IPS-18a (cell line): ENCODE data around the gene NAA10.
A peak's percentile ranks its signal among the peaks of the same experiment; 100 is the strongest.

ENCODE experiments used
- H3K27ac ChIP-seq: one replicate; pipeline ENCODE4 v1.5.1; 2013; ENCODE audit warnings: low read length
- H3K27me3 ChIP-seq: one replicate; pipeline ENCODE4 v1.6.1; 2013; ENCODE audit warnings: mild to moderate bottlenecking, low read length; ENCODE audit not compliant: control insufficient read depth, insufficient read depth
- H3K36me3 ChIP-seq: one replicate; pipeline ENCODE4 v1.6.1; 2013; ENCODE audit warnings: low read depth, low read length; ENCODE audit not compliant: control insufficient read depth
- H3K4me1 ChIP-seq: one replicate; pipeline ENCODE4 v1.6.1; 2013; ENCODE audit warnings: low read depth, low read length; ENCODE audit not compliant: control insufficient read depth
- H3K4me3 ChIP-seq: one replicate; pipeline ENCODE4 v1.5.1; 2013; ENCODE audit warnings: low read length
- H3K9ac ChIP-seq: one replicate; pipeline ENCODE4 v1.6.1; 2013; ENCODE audit warnings: mild to moderate bottlenecking, low read length, moderate library complexity
- H3K9me3 ChIP-seq: one replicate; pipeline ENCODE4 v1.6.1; 2013; ENCODE audit warnings: low read depth, low read length; ENCODE audit not compliant: control insufficient read depth

Gene NAA10

GRCh38 chrX:153954558-153955227 lies 19.9 kb upstream of the NAA10 start:
- Histone ChIP-seq H3K9ac (no peak overlapping the region), H3K27me3 (no peaks in the 10 kb centered on the region), H3K36me3 (peaks cover 81% of the 10 kb centered on the region), H3K9me3 (peaks cover 4% of the 10 kb centered on the region), H3K27ac (no peak overlapping the region), H3K4me1 (no peaks in the 10 kb centered on the region), H3K4me3 (no peak overlapping the region)

DNA sequence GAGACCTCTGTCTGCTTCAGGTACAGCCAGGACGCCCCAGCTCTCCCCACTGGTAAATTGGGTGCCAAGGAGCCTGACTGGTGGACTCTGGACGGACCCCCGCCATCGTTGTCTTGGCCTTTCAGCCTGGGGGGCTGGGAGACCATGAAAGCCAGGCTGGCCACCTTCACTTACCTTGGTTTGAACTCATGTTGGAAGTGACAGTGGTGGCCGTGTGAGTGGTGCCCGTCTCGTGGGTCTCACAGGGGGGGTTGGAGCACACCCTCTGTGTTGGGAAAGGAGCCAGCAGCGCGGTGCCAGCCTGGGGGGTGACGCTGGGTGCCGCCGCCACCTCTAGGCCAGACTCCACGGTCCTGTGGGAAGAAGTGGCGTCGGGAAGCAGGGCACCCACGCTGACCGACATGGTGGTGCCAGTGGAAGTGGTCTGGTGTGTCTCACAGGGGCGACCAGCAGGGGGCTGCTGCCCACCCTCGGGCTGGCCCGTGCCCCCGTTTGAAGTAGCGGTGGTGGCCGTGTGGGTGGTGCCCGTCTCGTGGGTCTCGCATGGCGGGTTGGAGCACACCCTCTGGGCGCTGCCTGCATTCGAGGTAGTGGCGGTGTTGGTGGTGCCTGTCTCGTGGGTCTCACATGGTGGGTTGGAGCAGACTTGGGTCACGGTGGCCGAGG lies 19.2 kb upstream of the NAA10 start:
- no peak overlapping the region for H3K9ac ChIP-seq
- H3K4me1 ChIP-seq = no peaks in the 10 kb centered on the region
- H3K27me3 ChIP-seq = no peaks in the 10 kb centered on the region
- no peak overlapping the region for H3K27ac ChIP-seq
- H3K4me3 ChIP-seq = no peak overlapping the region
- H3K36me3 ChIP-seq = peaks cover 80% of the 10 kb centered on the region
- H3K9me3 ChIP-seq = peaks cover 4% of the 10 kb centered on the region

- Histone ChIP-seq H3K4me3 (no peak overlapping the region), H3K9me3 (peaks cover 3% of the 10 kb centered on the region), H3K27ac (peak overlapping the region; percentile 76), H3K27me3 (no peaks in the 10 kb centered on the region), H3K9ac (peak overlapping the region; percentile 53), H3K36me3 (peaks cover 74% of the 10 kb centered on the region), H3K4me1 (no peaks in the 10 kb centered on the region)
Observed at GRCh38 chrX:153953342-153953830, 18.5 kb upstream of the NAA10 start.

DNA sequence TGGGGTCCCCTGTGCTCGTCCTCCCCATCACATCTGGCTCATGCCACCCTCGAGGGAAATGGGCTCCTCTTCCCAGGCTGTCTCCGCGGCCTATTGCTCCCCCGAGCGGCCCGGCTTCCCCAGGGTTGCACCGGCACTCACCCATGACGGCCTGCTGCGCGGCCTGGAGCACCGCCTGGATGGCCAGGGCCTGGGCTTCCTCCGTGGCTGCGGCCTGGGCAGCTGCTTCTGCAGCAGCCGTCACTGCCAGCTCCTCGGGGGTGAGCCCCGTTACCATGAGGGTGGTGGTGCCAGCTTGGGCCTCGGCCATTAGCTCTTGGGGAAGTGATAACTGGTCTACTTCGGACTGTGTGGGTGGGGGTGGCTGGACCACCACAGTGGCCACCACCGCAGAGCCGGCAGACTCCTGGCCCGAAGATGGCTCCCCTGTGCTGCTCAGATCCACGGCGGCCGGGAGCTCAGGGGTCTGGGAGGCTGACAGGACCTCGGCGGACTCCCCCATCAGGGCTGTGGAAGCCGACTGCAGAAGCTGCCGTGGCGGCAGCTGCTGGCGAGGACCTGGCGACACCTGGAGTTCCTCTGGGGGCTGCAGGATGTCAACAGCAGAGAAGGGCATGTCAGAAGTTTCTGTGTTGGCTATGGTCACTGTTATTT lies 17.7 kb upstream of the NAA10 start:
- H3K36me3 ChIP-seq = peaks cover 66% of the 10 kb centered on the region
- no peaks in the 10 kb centered on the region for H3K9me3 ChIP-seq
- H3K27ac ChIP-seq = peak overlapping the region; percentile 76
- H3K27me3 ChIP-seq = no peaks in the 10 kb centered on the region
- H3K9ac ChIP-seq = peak overlapping the region; percentile 53
- no peak overlapping the region for H3K4me3 ChIP-seq
- H3K4me1 ChIP-seq = no peaks in the 10 kb centered on the region

DNA sequence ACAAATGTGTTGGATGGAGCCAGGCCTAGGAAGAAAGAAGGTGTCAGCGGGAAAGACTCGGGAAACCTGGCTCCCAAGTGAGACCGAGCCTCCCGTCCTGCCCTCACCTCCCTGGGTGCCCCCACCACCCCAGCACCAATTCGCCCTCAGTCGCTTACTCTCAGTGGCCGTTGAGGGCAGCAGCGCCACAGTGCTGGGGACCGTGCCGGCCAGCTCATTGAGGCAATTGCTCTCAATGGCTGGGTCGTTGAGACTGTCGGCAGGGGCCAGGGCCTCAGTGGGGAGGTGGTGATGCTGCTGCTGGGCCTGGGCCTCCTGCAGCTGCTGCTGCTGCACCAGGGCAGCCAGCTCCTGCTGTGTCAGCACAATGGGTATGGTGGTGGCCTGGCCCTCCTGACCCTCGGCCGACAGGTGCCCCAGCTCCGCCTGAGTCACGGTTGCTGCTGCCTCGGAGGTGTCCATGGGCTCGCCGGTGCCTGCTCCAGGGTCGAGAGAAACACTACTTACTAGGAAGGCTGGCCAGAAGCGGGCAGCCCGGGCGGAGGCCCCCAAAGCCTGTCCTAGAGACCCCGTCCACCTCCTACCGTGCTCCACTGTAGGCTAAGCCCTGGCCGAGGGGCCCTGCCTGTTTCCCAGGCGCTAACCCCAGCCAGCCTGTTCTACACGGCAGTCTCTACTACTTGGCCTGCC lies 17.0 kb upstream of the NAA10 start:
- Histone ChIP-seq H3K9ac (no peak overlapping the region), H3K9me3 (no peaks in the 10 kb centered on the region), H3K27ac (no peak overlapping the region), H3K27me3 (no peaks in the 10 kb centered on the region), H3K36me3 (peaks cover 59% of the 10 kb centered on the region), H3K4me3 (no peak overlapping the region), H3K4me1 (no peaks in the 10 kb centered on the region)

DNA sequence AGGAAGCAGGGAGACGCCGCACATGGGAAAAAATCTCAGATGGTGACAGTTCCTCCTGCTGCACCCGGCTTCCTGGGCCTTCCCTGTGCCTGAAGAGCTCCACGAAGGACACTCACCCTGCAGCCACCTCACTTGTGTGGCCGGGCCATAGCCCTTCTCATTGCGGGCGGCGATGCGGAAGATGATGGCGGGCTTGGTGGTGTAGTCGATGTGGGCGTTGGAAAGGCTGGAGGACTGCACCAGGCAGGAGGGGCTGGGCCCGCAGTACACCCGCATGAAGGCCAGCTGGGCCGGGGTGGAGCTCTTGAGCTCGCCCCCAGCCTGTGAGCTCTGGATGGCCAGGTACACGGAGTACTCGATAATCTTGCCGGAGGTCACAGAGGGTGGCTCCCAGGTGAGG lies 15.3 kb upstream of the NAA10 start:
- Histone ChIP-seq H3K27me3 (no peaks in the 10 kb centered on the region), H3K9ac (no peak overlapping the region), H3K27ac (no peak overlapping the region), H3K4me1 (no peaks in the 10 kb centered on the region), H3K36me3 (peaks cover 43% of the 10 kb centered on the region), H3K9me3 (no peaks in the 10 kb centered on the region), H3K4me3 (no peak overlapping the region)

DNA sequence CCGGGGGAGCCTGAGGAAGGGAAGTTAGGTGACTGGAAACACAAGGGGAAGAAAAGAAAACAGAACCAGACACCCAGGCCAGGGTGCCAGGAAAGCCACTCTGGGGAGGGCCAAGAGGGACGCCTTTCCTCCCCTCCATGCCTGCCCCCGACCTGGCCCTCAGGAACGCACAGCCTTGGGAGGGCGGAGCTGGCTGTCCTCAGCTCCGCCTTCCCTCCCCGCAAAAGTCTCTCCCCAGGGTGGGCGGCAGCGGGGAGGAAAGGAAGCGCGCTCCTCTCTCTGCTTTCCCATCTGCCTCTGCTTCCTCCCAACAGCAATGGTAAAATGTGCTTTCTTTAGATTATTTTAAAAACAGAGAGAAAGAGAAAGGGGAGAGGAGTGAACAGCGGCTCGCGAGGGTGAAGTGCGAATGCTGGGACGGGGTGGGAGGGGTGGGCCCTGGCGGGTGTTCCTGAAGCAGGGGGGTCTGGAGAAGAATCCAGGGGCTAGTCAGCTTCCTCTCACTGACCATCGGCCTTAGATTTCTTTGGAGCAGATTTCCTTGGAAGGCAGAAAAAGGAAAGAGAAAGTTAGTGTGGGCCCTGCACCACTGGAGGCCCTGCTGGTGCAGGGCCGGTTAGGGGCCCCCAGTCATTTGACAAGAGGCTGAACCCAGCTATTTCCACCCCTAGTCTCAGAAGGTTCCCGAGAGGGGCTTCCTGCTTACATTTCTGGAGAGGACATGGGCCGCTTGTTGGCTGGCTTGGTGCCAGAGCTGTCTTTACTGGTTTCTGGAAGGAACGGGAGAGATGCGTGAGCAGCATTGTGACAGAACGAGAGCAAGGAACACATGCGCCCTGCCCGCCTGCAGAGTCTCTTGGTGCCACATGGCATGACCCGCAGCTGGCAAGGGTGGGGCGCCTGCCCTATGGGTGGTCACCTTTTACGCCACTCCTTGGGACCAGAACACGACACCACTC lies 14.3 kb upstream of the NAA10 start:
- Histone ChIP-seq H3K4me1 (no peaks in the 10 kb centered on the region), H3K4me3 (no peak overlapping the region), H3K36me3 (peaks cover 39% of the 10 kb centered on the region)

DNA sequence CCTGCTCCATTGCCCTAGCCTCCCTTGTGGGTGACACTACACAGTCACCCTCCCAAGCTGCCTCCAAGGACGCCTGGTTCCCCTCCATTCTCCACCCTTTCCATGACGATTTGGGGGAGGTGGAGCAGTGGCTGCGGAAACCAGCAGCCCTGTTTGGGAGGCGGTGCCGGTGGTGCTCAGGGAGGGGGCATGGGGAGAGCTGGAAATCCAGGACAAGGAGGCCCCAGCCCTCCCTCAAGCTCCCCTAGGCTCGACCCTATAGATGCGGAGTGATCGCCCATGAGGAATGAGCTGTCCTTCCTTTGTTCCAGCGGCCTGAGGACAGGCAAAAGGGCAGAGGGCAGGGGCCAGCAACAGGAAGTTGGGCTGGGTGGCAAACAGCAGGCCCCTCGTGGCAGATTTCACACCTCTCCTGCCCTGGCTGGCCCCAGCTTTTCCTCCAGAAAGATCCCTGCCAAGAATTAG lies 13.2 kb upstream of the NAA10 start:
- H3K27ac ChIP-seq = no peak overlapping the region
- H3K36me3 ChIP-seq = peaks cover 38% of the 10 kb centered on the region
- H3K4me1 ChIP-seq = no peaks in the 10 kb centered on the region
- no peaks in the 10 kb centered on the region for H3K9me3 ChIP-seq
- H3K9ac ChIP-seq = no peak overlapping the region
- no peaks in the 10 kb centered on the region for H3K27me3 ChIP-seq
- no peak overlapping the region for H3K4me3 ChIP-seq

More for the DNA sequence above, 14.3 kb upstream of the NAA10 start:
- no peaks in the 10 kb centered on the region for H3K9me3 ChIP-seq
- H3K9ac ChIP-seq = no peak overlapping the region
- no peak overlapping the region for H3K27ac ChIP-seq
- no peaks in the 10 kb centered on the region for H3K27me3 ChIP-seq

- no peaks in the 10 kb centered on the region for H3K9me3 ChIP-seq
- H3K4me3 ChIP-seq = no peak overlapping the region
- H3K36me3 ChIP-seq = peaks cover 29% of the 10 kb centered on the region
- no peak overlapping the region for H3K9ac ChIP-seq
- H3K4me1 ChIP-seq = no peaks in the 10 kb centered on the region
- no peak overlapping the region for H3K27ac ChIP-seq
- H3K27me3 ChIP-seq = no peaks in the 10 kb centered on the region
Observed at GRCh38 chrX:153947009-153947769, 12.4 kb upstream of the NAA10 start.
